Mucosa of descending colon (tissue), 3 donors: Measurements from ENCODE around the gene SNTA1. TPM values are rescaled to one million over a fixed set of nuclear protein-coding genes. Genes with fewer than 3 reads are reported as not detected.
"Not testable (repeated sequence)": the region's sequence is repeated elsewhere in the genome, so short reads cannot be mapped to it uniquely, and the experiment has no call there.

ENCODE experiments used
- ATAC-seq: fragments of 200-7000 bp; cut with Tn5 transposase; one replicate; pipeline ENCODE4 v1.9.1; 2020; ENCODE audit warnings: mild to moderate bottlenecking, moderate library complexity
- DNase-seq, 3 donors: peaks; one replicate each; pipeline ENCODE4 v3.0.0-alpha.2; 2020
- H3K36me3 ChIP-seq: fragments of 200-600 bp; one replicate; pipeline ENCODE4 v1.8.0; 2021; ENCODE audit warnings: low read depth, mild to moderate bottlenecking
- H3K4me1 ChIP-seq: fragments of 200-600 bp; one replicate; pipeline ENCODE4 v1.8.0; 2021; ENCODE audit warnings: low read depth, mild to moderate bottlenecking
- H3K4me3 ChIP-seq: fragments of 200-600 bp; one replicate; pipeline ENCODE4 v1.8.0; 2021; ENCODE audit warnings: mild to moderate bottlenecking
- H3K9me3 ChIP-seq: fragments of 200-600 bp; one replicate; pipeline ENCODE4 v1.8.0; 2021; ENCODE audit warnings: mild to moderate bottlenecking
- CTCF ChIP-seq: fragments of 200-600 bp; IDR thresholded peaks from one replicate; pipeline ENCODE4 v1.8.0; 2022; ENCODE audit warnings: antibody characterized with exemption, mild to moderate bottlenecking
- intact Hi-C, 2 donors: fragments of 100-400 bp; cut with DNase I in 1 of 2; cut with micrococcal nuclease in 1 of 2; formaldehyde crosslinking; loops; one replicate each; pipeline versions ENCODE4 v1.11.0 to v1.11.1; 2022; cut with DNase I, micrococcal nuclease
- total RNA-seq, 3 donors: library from RNA; stranded (reverse); fragmentation: NEBNext Ultra II Directional in 2 of 3; extraction: Animal tissue kit (Norgen Biotek cat#: 25700) in 2 of 3; gene quantifications; one replicate each; pipeline versions ENCODE4 v1.2.1 to v1.2.4, GENCODE V29; 2021 to 2023
- donor health status: DM: no; HTN: no; CAD: no; lungs with moderate emphysema.
- donor health status: DM: no; HTN: no; CAD: no.
- donor health status: DM: no; HTN: yes; CAD: no.

The SNTA1 gene
- total RNA-seq, 3 donors from 2014 or later = 2.3 to 17.2 (median 5.0) TPM

- Histone ChIP-seq H3K4me3 (peak overlapping the region; percentile 98), H3K36me3 (no peaks in the 10 kb centered on the region), H3K9me3 (no peaks in the 10 kb centered on the region), H3K4me1 (peaks cover 14% of the 10 kb centered on the region)
- DNase-seq (no peak), ATAC-seq (peak; percentile 72)
- TF ChIP-seq CTCF = no peak
- intact Hi-C loops = no loop called here
Observed at GRCh38 chr20:33400812-33401183, 42.8 kb downstream of the SNTA1 start.

DNA sequence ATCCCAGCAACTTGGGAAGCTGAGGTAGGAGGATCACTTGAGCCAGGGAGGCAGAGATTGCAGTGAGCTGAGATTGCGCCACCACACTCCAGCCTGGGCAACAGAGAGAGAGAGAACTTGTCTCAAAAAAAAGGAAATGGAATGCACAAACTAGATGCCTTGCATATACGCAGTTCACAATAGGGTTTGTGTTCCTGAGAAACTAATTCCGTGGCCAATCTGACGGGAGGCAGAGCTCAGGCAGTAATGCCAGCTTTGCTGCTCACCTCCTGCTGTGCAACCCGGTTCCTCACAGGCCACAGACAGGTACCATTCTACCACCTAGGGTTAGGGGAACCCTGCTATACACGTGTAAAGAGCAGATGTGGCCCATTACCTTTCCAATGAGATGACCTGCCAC is 43.6 kb downstream of the SNTA1 start:
- peak in 1 of 3 donors; percentile 25 for DNase-seq
- Histone ChIP-seq H3K9me3 (no peaks in the 10 kb centered on the region), H3K4me3 (no peak overlapping the region), H3K36me3 (no peaks in the 10 kb centered on the region), H3K4me1 (peaks cover 14% of the 10 kb centered on the region)
- intact Hi-C loops = no loop called here
- TF ChIP-seq CTCF = no peak
- ATAC-seq = no peak

DNA sequence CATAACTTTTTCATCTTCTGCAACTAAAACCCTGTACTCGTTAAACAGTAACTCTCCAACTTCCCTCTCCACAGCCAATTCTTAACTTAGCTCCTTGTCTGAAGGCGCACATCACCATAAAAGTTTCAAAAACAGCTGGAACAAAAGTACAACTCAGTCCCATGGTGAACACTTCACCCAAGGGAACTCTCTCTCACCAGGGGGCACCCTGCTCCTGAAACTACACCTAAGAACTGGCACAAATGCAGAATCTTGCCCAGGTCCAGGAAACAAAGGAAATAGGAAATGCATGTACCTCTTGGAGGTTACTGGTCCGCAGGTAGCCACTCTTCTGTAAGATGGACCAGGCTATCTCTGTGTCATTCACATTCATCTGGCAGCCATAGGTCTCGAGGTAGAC is 48.8 kb downstream of the SNTA1 start:
- TF ChIP-seq CTCF = no peak
- DNase-seq (peak in 1 of 3 donors; percentile 25), ATAC-seq (no peak)
- intact Hi-C loops = no loop called here
- no peak overlapping the region for H3K4me3 ChIP-seq
- H3K4me1 ChIP-seq = peaks cover 5% of the 10 kb centered on the region
- H3K36me3 ChIP-seq = no peaks in the 10 kb centered on the region
- no peaks in the 10 kb centered on the region for H3K9me3 ChIP-seq

- ATAC-seq (no peak), DNase-seq (no peak)
- Histone ChIP-seq H3K9me3 (no peaks in the 10 kb centered on the region), H3K4me3 (no peak overlapping the region), H3K4me1 (no peaks in the 10 kb centered on the region), H3K36me3 (no peaks in the 10 kb centered on the region)
- no peak for TF ChIP-seq CTCF
- intact Hi-C loops = no loop called here
Observed at GRCh38 chr20:33393609-33394008, 50.0 kb downstream of the SNTA1 start.

DNA sequence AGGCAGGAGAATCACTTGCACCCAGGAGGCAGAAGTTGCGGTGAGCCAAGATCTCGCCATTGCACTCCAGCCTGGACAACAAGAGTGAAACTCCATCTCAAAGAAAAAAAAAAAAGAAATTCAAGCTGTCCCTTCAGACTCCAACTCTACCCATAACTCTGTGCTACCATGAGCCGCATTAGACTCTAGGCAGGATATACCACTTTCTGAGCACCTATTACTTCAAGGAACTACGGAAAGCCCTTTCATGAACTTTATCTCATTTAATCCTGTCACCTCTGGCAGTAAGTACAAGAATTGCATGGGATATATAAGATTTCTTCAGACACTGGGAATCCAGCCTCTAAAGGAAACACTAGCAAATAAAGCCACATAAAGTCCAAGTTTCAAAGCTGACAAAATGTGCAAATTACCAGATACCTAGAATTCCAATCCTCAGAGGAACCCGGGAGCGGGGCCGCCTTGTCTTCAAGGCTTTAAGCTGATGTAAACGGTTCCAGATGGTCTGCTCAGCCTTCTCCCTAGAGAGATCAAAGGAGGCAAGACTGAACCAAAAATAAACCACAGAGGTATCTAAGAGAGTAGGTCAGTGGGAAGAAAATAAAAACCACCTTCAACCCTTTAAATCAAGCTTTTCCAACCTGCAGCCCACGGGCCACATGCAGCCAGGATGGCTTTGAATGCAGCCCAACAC is 51.7 kb downstream of the SNTA1 start:
- no peaks in the 10 kb centered on the region for H3K4me1 ChIP-seq
- ATAC-seq = no peak
- no peaks in the 10 kb centered on the region for H3K9me3 ChIP-seq
- H3K4me3 ChIP-seq = no peak overlapping the region
- no peaks in the 10 kb centered on the region for H3K36me3 ChIP-seq
- intact Hi-C loops = no loop called here
- TF ChIP-seq CTCF = no peak
- no peak for DNase-seq

- DNase-seq, intact Hi-C loops: not testable (repeated sequence)
Observed at GRCh38 chr20:33389326-33389725, 54.2 kb downstream of the SNTA1 start.

More at GRCh38 chr20:33389326-33389725, 54.2 kb downstream of the SNTA1 start:
- not testable (repeated sequence) for H3K4me3 ChIP-seq, H3K4me1 ChIP-seq, H3K9me3 ChIP-seq, H3K36me3 ChIP-seq, ATAC-seq
